C4-2B (cell line): ENCODE results near the gene ITPA.

Source experiments
- ZFX ChIP-seq: fragments of 450-650 bp; IDR thresholded peaks from 2 replicates; pipeline ENCODE4 v1.6.1; 2017
- TF ChIP-seq, protein P1 (sequence below): fragments of 450-650 bp; conservative IDR thresholded peaks from 2 replicates; pipeline ENCODE4 v1.5.1; 2017; ENCODE audit warnings: mild to moderate bottlenecking

DNA sequence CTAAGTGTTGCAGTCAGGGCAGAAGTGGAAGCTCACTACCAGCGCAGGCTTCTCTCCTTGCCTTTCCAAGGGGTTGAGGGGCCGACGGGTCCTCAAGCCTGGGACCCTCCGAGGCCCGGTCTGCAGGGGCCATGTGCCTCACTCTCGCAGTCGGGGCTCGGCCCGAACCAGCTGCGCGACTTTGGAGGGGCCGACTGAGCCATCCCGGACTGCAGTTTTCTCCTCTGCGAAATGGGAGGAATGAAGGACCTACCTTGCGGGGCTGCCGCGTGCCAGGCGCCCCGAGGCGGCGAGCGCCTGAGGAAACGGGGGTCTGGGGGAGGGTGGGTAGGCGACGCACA is 41.6 kb upstream of the ITPA start:
- TF ChIP-seq, protein P1, sequence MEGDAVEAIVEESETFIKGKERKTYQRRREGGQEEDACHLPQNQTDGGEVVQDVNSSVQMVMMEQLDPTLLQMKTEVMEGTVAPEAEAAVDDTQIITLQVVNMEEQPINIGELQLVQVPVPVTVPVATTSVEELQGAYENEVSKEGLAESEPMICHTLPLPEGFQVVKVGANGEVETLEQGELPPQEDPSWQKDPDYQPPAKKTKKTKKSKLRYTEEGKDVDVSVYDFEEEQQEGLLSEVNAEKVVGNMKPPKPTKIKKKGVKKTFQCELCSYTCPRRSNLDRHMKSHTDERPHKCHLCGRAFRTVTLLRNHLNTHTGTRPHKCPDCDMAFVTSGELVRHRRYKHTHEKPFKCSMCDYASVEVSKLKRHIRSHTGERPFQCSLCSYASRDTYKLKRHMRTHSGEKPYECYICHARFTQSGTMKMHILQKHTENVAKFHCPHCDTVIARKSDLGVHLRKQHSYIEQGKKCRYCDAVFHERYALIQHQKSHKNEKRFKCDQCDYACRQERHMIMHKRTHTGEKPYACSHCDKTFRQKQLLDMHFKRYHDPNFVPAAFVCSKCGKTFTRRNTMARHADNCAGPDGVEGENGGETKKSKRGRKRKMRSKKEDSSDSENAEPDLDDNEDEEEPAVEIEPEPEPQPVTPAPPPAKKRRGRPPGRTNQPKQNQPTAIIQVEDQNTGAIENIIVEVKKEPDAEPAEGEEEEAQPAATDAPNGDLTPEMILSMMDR, result no peak
- no peak for TF ChIP-seq ZFX
